ENCODE results near the gene RARG.
"Not testable (repeated sequence)": the region's sequence is repeated elsewhere in the genome, so short reads cannot be mapped to it uniquely, and the experiment has no call there.

Gene RARG

DNA sequence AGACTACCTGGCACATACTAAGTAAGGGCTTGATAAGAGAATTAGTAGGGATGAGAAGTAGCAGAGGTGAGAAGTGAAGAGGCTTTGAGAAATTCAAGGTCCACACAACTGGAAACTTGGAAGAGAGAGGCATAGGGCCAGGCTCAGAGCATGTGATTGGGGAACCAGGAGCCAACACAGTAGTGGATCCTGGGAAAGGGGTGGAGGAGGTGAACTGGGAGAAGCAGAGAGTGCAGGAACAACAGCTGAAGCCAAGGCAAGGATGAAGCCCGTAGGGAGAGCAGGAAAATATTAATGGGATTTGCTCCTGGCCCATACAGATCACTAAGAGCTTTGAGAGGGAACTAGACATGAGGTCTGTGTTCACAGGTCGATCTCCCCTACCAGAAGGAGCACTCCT is 23.6 kb downstream of the RARG start:
- no peak for DNase-seq (ENCODE audit: low read depth)

DNA sequence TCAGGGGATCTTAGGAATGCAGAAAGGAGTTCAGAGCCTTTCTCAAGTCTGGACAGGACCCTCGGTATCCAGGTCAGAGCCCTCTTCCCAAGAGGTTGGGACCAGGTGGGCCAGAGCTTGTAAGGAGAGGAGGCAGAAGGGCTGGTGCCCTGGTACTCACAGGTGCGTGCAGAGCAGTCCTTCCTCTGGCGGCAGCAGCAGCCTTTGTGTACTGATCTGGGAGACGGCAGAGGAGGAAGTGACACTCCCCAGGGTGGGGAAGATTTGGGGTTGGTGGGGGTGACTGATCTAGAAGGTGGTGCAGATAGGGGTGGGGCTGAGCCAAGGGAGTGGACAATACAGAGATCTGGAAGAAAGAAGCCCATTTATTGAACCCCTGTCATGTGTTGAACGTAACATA is 25.0 kb downstream of the RARG start, which contains the start of gene ITGB7:
Gene ITGB7, minus strand, starts transcription at position 210 of the 400 bp plus-strand sequence. CDS start 6,808 bp downstream, outside the sequence.
- DNase-seq (ENCODE audit: low read depth): no peak

DNA sequence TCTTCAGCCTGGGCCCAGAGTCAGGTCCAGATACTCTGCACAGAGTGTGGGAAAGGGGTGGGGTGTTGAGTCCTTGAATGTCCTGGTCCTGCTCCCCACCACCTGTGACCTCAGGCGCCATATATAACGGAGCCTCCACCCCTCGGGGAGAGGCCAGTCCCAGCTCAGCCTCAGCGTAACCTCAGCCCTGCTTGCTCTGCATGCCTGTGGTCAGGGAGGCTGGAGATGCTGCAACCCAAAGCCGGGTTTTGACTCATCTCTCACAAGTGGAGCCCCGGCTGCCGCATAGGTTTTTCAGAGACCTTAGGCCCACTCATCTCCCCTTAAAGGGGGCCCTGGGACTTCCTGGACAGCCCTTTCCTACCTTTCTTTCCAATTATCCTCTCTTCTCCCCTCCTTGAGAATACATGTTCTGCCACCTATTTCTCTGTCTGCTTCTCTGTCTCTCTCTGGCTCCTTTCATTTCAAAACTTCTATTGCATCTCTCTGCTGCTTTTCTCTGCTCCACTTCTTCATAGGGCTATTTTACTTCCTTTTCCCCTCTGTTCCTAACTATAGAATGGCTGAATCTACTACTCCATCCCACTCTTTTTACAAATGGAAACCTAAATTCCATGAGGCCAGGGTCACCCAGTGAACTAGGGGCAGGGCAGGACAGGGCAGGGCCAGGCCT is 26.1 kb downstream of the RARG start:
- DNase-seq (ENCODE audit: low read depth): peak; percentile 55

DNA sequence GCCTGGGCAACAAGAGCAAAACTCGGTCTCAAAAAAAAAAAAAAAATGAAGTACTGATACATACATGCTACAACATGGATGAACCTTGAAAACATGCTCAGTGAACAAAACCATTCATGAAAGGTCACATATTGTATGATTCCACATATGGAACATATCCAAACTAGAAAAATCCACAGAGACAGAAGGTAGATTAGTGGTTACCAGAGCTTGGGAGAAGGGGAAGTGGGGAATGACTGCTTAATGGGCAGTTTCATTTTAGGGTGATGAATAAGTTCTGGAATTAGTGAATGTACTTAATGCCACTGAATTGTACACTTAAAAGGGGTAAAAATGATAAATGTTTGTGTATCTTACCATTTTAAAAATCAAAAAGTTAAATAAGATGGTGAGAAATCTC is 27.7 kb downstream of the RARG start:
- no peak for DNase-seq (ENCODE audit: low read depth)

DNA sequence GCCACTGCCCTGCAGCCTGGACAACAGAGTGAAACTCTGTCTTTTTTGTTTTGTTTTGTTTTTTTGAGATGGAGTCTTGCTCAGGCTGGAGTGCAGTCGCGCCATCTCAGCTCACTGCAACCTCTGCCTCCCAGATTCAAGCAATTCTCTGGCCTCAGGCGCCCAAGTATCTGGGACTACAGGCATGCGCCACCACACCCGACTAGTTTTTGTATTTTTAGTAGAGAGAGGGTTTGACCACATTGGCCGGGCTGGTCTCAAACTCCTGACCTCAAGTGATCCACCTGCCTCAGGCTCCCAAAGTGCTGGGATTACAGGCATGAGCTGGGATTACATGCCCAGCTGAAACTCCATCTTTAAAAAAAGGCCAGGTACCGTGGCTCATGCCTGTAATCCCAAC is 29.7 kb downstream of the RARG start:
- DNase-seq (ENCODE audit: low read depth): not testable (repeated sequence)

DNA sequence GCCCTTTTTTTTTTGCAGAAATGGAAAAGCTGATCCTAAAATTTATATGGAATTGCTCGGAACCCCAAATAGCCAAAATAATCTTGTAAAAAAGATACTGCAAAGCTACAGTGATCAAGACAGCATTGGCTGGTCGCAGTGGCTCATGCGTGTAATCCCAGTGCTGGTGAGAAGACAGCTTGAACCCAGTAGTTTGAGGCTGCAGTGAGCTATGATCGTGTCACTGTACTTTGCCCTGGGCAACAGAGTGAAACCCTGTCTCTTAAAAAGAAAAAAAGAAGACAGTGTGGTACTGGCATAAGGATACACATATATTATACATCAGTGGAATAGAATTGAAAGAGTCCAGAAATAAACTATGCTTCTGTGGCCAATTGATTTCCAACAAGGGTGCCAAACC is 30.4 kb downstream of the RARG start:
- DNase-seq (ENCODE audit: low read depth): no peak

DNA sequence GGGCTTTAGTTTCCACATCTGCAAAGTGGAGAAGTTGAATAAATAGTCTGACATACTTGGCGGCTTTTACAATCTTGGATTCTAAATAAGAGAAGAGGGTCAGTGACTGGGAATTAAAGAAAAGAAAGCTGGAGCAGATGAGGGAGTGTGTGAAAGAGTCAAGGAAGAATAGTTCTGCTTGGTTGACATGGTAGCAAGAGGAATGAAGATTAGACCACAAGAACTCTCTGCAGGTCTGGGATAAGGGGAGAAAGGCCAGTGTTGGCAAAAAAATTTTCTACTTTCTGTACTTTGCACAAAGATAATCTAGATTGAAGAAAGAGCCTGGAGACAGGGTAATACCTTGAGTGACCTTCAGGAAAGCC is 30.9 kb downstream of the RARG start:
- DNase-seq (ENCODE audit: low read depth): no peak

DNA sequence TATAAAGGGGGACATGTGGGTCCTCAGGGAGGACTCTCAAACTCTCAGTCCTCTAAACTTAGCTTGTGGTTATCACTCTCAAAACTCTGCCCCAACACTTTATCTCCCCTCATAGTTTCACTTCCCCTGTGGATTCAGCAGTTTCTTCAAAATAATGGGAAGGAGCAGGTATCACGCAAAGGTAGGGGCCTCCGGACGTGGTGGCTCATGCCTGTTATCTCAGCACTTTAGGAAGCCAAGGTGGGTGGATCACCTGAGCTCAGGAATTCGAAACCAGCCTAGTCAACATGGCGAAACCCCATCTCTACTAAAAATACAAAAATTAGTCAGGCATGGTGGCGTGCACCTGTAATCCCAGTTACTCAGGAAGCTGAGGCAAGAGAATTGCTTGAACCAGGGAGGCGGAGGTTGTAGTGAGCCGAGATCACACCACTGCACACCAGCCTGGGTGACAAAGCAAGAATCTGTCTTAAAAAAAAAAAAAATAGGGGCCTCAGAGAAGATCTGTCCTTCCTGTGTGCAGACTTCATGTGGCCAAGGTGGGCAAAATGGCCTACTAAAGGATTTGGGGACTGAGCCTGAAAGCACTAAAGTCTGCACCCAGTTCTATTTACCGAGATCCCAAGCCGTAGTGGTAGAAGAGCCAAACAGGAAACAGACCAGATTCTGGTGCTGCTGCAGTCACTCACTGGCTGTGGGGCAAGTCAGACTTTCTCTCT is 31.4 kb downstream of the RARG start:
- DNase-seq (ENCODE audit: low read depth): no peak

DNA sequence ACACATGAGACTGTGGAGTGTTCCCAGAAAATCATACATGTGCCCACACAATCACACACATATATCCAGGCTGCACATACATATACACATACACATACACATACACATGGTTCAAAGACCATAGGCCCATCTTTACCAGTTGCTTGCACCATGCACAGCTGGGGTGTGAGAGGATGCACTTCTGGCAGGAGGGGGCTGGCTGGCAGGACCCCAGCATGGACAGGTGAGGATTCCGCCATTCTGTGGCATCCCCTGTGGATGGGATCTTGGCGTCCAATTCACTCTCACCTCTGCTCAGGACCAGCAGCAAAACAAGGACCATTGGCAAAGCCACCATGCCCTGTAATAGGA is 31.9 kb downstream of the RARG start:
- no peak for DNase-seq (ENCODE audit: low read depth)

DNA sequence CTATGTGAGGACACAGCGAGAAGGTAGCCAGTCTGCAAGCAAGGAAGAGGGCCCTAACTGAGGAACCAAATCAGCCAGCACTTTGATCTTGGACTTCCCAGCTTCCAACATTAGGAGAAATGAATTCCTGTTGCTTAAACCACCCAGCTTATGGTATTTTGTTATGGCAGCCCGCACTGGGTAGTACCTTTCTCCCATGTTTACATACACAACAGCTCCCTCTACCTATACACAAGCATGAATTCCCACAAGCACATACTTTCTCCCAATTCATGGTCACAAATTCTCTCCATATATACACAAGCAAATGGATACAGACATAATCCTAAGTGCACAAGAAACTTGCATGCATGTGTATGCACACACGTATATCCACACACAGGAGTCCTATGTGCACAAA is 32.3 kb downstream of the RARG start:
- no peak for DNase-seq (ENCODE audit: low read depth)

DNA sequence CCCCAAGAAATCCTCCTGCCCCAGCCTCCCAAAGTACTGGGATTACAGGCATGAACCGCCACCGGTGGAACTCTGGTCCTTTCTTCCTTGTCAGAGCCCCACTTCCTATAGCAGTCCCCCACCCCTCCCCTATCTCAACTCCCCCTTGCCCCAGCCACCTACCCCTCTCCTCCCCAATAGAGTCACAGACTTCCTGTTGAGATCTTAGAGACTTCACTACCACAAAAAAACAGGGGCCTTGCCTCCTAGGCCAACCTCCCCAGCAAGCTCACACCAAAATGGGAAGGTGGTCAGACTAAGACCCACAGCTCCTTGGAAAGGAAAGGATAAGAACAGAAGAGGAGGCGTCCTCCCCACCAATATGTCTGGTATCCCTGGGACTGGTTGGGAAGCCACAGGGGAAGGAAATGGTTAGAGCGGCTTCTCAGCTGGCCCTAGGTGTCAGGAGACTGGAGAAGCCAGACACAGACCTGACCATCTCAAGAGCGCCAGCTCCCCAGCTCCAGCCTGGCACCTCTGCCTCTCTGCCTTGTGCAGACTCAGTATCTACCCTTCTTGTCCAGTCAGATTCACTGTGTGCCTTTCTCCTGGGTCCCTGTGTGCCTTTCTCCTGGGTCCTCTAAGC is 33.4 kb downstream of the RARG start:
- DNase-seq (ENCODE audit: low read depth): no peak

DNA sequence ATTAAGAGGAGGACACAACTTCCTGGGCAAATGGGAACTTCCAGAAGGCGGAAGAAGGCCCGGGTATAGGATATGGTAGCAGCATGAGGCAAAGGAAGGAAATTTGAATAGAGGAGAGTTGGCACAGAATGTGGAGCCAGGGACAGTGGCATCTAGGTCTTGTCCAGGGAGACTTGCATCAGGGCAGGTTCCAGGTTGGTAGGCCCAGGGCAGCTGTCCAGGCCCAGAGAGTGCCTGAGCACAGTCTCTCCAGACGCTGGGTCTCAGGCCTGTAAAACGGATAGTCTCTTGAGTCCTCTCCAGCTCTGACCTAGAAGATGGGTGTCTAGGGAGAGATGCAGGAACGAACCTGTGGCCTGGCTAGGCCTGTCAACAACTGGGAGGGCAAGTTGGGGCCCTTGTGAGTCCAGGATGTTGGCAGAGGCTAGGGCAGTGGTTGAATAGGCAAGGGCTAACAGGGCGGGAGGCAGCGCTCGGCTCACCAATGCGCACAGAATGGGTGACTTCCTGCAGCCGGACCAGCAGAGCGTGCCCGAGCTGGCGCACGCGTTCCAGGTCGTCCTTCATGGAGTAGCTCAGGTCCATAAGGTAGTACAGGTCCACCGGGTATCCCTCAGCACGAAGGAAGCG is 34.9 kb downstream of the RARG start:
- no peak for DNase-seq (ENCODE audit: low read depth)

DNA sequence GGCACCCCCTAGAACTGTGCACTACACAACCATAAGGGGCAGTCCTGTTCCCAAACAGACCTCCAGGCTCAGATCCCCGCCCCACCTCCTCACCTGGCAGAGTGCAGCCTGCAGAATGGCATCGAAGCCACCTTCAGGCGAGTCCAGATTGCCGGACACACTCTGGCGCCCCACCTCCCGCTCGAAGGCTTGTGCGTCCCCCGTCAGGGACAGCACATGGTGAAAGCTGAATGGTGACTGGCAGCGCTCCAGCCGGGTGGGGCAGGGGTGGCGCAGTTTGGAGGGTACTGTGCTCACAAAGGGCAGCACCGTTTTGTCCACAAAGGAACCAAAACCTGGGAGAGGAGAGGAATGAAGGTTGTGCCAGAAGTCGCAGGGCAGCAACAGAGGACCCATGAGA is 35.5 kb downstream of the RARG start:
- no peak for DNase-seq (ENCODE audit: low read depth)

DNA sequence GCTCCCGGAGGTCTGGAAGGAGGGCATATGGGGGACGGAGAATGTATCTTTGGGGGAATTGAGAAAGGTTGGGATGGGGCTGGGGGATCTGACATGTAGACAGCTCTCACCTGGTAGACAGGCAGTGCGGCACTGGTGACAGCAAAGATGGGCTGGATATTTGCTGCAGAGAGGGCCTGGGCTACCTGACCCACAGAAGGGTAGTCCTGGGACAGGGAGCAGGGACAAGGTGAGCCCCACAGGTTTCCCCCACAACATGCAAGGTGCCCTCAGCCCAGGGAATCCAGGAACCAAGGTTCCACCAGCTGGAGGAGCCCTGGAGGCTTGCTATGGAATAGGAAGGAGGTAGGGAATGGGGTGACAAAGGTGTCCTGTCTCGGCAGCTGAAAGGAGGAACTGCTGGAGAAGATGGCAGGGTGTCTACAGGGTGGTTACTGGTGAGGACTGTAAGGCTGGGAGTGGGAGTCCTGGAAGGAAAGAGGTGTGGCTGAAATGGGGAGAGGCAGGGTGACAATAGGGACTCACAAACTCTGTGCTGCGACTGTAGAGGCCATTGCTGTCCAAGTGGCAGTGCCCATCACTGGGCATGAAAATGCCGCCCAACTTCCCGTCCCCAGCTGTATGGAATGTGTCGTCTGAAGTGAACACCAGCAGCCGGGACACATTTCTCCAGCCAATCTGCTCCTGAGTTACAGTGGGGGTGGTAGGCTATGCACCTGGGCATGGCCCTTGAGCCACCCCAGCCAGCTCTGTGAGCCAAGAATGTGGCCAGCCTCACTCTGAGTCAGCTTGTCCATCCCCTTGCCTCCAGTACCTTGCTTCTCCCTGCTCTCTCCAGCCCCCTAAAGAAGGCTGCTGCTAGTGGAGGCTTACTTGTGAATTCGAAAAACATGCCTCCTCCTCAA is 36.2 kb downstream of the RARG start:
- DNase-seq (ENCODE audit: low read depth): no peak

DNA sequence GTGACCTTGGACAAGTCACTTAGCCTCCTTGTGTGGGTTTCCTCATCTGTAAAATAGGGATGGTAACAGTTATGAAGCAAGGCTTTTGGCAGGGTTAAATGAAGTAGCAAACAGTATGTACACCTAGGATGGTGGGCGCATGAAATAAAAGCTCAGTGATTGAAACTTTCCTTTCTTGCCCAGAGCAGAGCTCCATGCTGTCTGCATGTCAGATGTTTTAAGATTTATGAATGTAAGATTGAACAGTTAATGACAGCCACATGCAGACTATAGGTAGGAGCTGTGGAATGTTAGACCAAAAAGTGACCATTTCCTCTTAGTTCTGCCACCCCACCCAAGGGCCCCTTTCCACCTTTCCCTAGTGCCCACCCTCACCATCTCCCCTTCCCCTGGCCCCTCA is 37.0 kb downstream of the RARG start:
- no peak for DNase-seq (ENCODE audit: low read depth)

DNA sequence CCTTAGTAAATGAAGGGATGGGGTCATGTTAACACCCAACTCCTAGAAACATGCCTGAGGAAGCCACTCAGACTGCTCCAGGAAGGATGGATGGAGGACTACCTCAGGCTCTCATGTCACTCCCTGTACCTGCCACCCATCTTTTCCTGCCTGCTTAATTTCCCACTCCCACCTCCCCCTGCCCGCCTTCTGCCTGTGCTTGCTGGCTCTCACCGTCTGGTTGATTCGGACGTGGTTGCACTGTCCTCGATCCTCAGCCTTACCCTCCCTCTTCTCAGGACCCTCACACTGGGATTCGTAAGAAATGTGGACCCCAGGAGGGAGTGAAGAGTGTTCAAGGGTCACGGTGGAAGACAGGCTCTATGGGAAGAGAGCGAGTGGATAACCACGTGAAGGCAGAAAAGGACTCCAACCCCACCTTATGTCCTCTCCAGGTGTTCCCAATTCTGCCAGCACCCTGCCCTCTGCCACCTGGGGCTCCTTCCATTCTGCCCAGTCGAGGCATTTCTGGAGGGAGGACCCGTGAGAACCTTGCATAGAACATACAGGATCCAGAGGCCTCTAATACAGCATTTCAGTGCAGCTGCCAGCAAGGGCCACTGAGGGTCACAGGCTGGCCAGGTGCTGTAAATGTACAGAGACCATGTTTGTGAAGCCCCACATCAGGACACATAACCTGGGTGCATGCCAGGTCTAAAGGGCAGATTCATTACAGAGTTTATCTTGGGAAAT is 37.9 kb downstream of the RARG start:
- no peak for DNase-seq (ENCODE audit: low read depth)

DNA sequence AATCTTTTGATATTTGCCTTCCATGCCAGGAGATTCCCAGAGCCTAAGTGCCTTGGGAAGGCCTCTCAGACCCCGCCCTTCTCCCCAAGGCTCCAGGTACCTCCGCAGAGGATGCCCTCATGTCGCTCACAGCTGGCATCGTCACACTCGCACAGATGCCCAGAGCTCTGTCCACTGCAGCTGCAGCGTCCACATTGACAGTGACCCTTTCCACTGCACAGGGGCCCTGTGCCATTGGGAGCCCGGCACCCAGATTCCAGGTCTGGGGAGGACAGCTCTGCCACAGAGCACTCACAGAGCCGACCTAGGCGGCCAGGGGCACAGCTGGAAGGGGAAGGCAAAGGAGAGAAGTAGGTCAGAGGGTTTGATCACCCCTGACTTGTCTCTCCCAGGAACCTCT is 39.0 kb downstream of the RARG start:
- no peak for DNase-seq (ENCODE audit: low read depth)

DNA sequence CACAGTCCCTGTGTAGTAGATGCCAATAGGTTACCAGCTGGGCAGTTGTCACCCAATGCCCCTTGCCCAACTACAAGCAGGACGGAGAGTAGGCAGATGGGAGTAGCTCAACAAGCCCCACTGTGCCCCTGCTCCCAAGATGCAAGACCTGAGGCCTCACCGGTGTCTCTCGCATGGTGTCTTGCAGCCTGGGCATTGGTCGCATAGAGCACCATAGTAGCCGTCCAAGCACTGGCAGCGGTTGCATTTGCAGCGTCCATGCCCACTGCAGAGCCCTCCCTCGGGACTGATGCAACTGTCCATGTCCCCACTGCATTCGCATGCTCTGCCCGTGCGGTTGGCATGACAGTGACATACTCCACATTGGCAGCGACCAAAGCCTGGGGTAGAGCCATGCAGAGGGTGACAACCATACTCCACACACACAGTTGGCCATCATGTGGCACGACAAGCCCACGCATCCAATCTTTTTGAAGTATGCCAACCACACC is 39.4 kb downstream of the RARG start:
- DNase-seq (ENCODE audit: low read depth): no peak

DNA sequence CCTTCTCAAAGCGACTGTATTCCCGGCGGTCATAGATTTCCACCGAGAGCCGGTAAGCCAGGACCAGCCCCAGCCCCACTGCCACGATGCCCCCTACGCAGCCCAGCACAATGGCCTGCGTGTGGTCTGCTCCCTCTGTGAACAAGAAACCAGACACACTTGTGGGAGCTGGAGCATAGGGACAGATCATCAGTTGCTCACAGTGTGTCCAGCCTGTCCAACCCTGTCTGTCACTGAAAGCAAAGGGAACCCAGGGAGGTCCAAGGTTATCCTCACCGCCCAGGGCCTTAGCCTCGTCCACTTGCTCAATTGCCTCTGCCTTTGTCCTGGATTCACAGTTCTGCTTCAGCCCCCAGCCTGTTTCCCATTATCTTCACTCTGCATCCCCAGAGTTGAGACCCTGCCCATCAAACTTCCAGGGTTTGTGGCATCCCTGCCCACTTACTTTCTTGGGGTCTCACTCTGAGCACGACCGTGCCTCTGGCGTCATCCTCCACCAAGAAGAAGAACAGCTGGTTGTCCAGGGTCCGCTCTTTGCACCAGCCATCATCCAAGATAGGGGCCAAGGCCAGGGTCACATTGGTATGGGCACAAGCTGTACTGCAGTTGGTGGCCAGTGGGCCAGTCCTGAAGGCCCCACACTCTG is 40.0 kb downstream of the RARG start:
- DNase-seq (ENCODE audit: low read depth): no peak

DNA sequence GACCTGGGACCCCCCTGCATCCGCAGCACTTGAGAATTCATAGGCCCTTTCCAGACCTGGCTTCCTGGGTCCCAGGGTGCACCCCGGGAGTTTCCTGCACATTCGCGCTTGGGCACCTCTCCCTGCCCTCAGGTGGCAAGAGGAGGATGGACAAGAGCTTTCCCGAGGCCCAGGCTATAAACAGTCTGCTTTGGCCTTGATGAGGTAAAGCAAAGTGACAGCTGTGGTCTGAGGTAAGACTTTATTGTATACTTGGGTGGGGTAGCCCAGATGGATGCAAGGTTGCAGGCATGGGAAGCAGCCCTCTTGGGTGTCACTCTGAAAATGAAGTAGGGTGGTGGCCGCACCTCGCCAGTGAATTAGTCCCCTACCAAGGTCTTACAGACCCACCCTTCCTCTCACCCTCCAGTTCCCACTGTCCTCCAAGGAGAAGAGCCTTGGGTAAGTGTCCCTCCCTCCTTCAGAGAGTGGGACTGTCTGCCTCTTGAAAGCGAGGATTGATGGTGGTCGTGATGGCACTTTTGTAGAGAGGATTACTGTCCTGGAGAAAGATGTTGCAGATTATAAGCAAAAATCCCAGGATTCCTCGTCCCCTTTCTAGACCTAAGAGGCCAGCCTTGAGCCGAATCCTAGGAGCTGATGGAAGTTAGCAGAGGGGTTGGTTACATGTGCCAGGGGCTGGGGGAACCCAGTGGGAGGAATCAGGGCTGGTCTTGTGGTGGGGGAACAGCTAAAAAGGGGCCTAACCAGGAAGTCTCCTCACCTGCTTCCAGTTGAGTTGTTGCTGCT is 40.7 kb downstream of the RARG start:
- no peak for DNase-seq (ENCODE audit: low read depth)
